Type B pancreatic cell (in vitro differentiated cells): ENCODE data around the gene MYO1E. TPM values are rescaled to one million over a fixed set of nuclear protein-coding genes. Genes with fewer than 3 reads are reported as not detected.

Source experiments
- DNase-seq: peaks from one replicate; pipeline ENCODE4 v3.0.0; 2021; ENCODE audit warnings: mixed read lengths; ENCODE audit not compliant: unreplicated experiment; ENCODE audit errors: extremely low spot score
- H3K27ac Mint-ChIP-seq: 2 replicates; pipeline ENCODE4 v1.8.0; 2021; ENCODE audit warnings: mild to moderate bottlenecking, mixed read lengths
- H3K27me3 Mint-ChIP-seq: 2 replicates; pipeline ENCODE4 v1.8.0; 2021; ENCODE audit warnings: mixed read lengths
- H3K36me3 Mint-ChIP-seq: 2 replicates; pipeline ENCODE4 v1.8.0; 2021; ENCODE audit warnings: mixed read lengths
- H3K4me1 Mint-ChIP-seq: one replicate; pipeline ENCODE4 v1.8.0; 2021; ENCODE audit warnings: mixed read lengths; ENCODE audit not compliant: unreplicated experiment
- H3K4me3 Mint-ChIP-seq: 2 replicates; pipeline ENCODE4 v1.8.0; 2021; ENCODE audit warnings: mild to moderate bottlenecking, mixed read lengths
- H3K9me3 Mint-ChIP-seq: 2 replicates; pipeline ENCODE4 v1.8.0; 2021; ENCODE audit warnings: mixed read lengths
- CTCF ChIP-seq: fragments of 200-600 bp; sonication (generic); conservative IDR thresholded peaks from 2 replicates; pipeline ENCODE4 v1.5.0; 2021; ENCODE audit warnings: antibody characterized with exemption, mild to moderate bottlenecking
- total RNA-seq: library from RNA; stranded (reverse); gene quantifications from 2 replicates; pipeline ENCODE4 v1.2.1, GENCODE V29; 2021; ENCODE audit warnings: low replicate concordance

MYO1E gene
- total RNA-seq, 1 donor from 2014 or later = 55.6 TPM

GRCh38 chr15:59260090-59260489, 112.6 kb downstream of the MYO1E start:
- Mint-ChIP-seq H3K4me1 (peaks cover 9% of the 10 kb centered on the region), H3K9me3 (no peaks in the 10 kb centered on the region), H3K4me3 (no peak overlapping the region), H3K27ac (no peak overlapping the region), H3K27me3 (no peaks in the 10 kb centered on the region), H3K36me3 (peaks cover 3% of the 10 kb centered on the region)
- no peak for TF ChIP-seq CTCF
- DNase-seq = no peak

GRCh38 chr15:59259137-59259943, 113.3 kb downstream of the MYO1E start:
- TF ChIP-seq CTCF = no peak
- Mint-ChIP-seq H3K4me3 (no peak overlapping the region), H3K4me1 (peaks cover 9% of the 10 kb centered on the region), H3K27me3 (no peaks in the 10 kb centered on the region), H3K27ac (no peak overlapping the region), H3K36me3 (peaks cover 3% of the 10 kb centered on the region), H3K9me3 (no peaks in the 10 kb centered on the region)
- no peak for DNase-seq

- no peak for TF ChIP-seq CTCF
- H3K27ac Mint-ChIP-seq = no peak overlapping the region
- no peaks in the 10 kb centered on the region for H3K9me3 Mint-ChIP-seq
- DNase-seq = no peak
- H3K4me1 Mint-ChIP-seq = peaks cover 9% of the 10 kb centered on the region
- no peak overlapping the region for H3K4me3 Mint-ChIP-seq
- no peaks in the 10 kb centered on the region for H3K27me3 Mint-ChIP-seq
- H3K36me3 Mint-ChIP-seq = peaks cover 3% of the 10 kb centered on the region
Measured at GRCh38 chr15:59258317-59258716, 114.4 kb downstream of the MYO1E start.

GRCh38 chr15:59257140-59257539, 115.5 kb downstream of the MYO1E start:
- Mint-ChIP-seq H3K4me3 (no peak overlapping the region), H3K27me3 (no peaks in the 10 kb centered on the region), H3K9me3 (no peaks in the 10 kb centered on the region), H3K4me1 (peaks cover 9% of the 10 kb centered on the region), H3K27ac (no peak overlapping the region), H3K36me3 (peaks cover 3% of the 10 kb centered on the region)
- no peak for DNase-seq
- no peak for TF ChIP-seq CTCF

- peaks cover 3% of the 10 kb centered on the region for H3K36me3 Mint-ChIP-seq
- no peak overlapping the region for H3K4me3 Mint-ChIP-seq
- peak overlapping the region; percentile 13 for H3K27ac Mint-ChIP-seq
Measured at GRCh38 chr15:59256482-59256881, 116.2 kb downstream of the MYO1E start.

More at GRCh38 chr15:59256482-59256881, 116.2 kb downstream of the MYO1E start:
- peaks cover 7% of the 10 kb centered on the region for H3K4me1 Mint-ChIP-seq
- H3K9me3 Mint-ChIP-seq = no peaks in the 10 kb centered on the region
- H3K27me3 Mint-ChIP-seq = no peaks in the 10 kb centered on the region
- DNase-seq = no peak
- TF ChIP-seq CTCF = no peak
